ENCODE results near the gene LRRC34.

LRRC34 gene

GRCh38 chr3:169751875-169752274 is 60.8 kb downstream of the LRRC34 start:
- TF ChIP-seq ZC3H10 (CRISPR knock-in tag; IDR thresholded peaks at IDR 0.05) (no peak), TOX (CRISPR knock-in tag; IDR thresholded peaks at IDR 0.05; ENCODE audit: borderline replicate concordance) (no peak), OSR1 (CRISPR knock-in tag; IDR thresholded peaks at IDR 0.05) (no peak), GLIS3 (CRISPR knock-in tag; IDR thresholded peaks at IDR 0.05) (no peak), BACH2 (CRISPR knock-in tag; IDR thresholded peaks at IDR 0.05; ENCODE audit: borderline replicate concordance) (no peak), PPARA (CRISPR knock-in tag; IDR thresholded peaks at IDR 0.05; ENCODE audit: borderline replicate concordance) (no peak), TCF4 (CRISPR knock-in tag; IDR thresholded peaks at IDR 0.05; ENCODE audit: borderline replicate concordance) (no peak), CREB5 (CRISPR knock-in tag; IDR thresholded peaks at IDR 0.05; ENCODE audit: low read depth) (no peak), CSDC2 (CRISPR knock-in tag; IDR thresholded peaks at IDR 0.05) (no peak), ZNF8 (CRISPR knock-in tag; IDR thresholded peaks at IDR 0.05) (no peak), PATZ1 (CRISPR knock-in tag; IDR thresholded peaks at IDR 0.05; ENCODE audit: borderline replicate concordance) (no peak), ARNTL (CRISPR knock-in tag; IDR thresholded peaks at IDR 0.05; ENCODE audit: borderline replicate concordance, low read depth) (no peak), ESRRG (CRISPR knock-in tag; IDR thresholded peaks at IDR 0.05) (no peak), ZFP3 (CRISPR knock-in tag; IDR thresholded peaks at IDR 0.05) (no peak), SNAI2 (CRISPR knock-in tag; IDR thresholded peaks at IDR 0.05) (no peak)
- TF ChIP-seq, protein P1, sequence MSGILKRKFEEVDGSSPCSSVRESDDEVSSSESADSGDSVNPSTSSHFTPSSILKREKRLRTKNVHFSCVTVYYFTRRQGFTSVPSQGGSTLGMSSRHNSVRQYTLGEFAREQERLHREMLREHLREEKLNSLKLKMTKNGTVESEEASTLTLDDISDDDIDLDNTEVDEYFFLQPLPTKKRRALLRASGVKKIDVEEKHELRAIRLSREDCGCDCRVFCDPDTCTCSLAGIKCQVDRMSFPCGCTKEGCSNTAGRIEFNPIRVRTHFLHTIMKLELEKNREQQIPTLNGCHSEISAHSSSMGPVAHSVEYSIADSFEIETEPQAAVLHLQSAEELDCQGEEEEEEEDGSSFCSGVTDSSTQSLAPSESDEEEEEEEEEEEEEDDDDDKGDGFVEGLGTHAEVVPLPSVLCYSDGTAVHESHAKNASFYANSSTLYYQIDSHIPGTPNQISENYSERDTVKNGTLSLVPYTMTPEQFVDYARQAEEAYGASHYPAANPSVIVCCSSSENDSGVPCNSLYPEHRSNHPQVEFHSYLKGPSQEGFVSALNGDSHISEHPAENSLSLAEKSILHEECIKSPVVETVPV (CRISPR knock-in tag; IDR thresholded peaks at IDR 0.05) = no peak
- TF ChIP-seq, protein P2, sequence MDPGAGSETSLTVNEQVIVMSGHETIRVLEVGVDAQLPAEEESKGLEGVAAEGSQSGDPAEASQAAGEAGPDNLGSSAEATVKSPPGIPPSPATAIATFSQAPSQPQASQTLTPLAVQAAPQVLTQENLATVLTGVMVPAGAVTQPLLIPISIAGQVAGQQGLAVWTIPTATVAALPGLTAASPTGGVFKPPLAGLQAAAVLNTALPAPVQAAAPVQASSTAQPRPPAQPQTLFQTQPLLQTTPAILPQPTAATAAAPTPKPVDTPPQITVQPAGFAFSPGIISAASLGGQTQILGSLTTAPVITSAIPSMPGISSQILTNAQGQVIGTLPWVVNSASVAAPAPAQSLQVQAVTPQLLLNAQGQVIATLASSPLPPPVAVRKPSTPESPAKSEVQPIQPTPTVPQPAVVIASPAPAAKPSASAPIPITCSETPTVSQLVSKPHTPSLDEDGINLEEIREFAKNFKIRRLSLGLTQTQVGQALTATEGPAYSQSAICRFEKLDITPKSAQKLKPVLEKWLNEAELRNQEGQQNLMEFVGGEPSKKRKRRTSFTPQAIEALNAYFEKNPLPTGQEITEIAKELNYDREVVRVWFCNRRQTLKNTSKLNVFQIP (CRISPR knock-in tag; IDR thresholded peaks at IDR 0.05; ENCODE audit: borderline replicate concordance, low read depth) = no peak
- TF ChIP-seq, protein P3, sequence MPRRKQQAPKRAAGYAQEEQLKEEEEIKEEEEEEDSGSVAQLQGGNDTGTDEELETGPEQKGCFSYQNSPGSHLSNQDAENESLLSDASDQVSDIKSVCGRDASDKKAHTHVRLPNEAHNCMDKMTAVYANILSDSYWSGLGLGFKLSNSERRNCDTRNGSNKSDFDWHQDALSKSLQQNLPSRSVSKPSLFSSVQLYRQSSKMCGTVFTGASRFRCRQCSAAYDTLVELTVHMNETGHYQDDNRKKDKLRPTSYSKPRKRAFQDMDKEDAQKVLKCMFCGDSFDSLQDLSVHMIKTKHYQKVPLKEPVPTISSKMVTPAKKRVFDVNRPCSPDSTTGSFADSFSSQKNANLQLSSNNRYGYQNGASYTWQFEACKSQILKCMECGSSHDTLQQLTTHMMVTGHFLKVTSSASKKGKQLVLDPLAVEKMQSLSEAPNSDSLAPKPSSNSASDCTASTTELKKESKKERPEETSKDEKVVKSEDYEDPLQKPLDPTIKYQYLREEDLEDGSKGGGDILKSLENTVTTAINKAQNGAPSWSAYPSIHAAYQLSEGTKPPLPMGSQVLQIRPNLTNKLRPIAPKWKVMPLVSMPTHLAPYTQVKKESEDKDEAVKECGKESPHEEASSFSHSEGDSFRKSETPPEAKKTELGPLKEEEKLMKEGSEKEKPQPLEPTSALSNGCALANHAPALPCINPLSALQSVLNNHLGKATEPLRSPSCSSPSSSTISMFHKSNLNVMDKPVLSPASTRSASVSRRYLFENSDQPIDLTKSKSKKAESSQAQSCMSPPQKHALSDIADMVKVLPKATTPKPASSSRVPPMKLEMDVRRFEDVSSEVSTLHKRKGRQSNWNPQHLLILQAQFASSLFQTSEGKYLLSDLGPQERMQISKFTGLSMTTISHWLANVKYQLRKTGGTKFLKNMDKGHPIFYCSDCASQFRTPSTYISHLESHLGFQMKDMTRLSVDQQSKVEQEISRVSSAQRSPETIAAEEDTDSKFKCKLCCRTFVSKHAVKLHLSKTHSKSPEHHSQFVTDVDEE (CRISPR knock-in tag; IDR thresholded peaks at IDR 0.05) = no peak
- no peak for ATAC-seq

DNA sequence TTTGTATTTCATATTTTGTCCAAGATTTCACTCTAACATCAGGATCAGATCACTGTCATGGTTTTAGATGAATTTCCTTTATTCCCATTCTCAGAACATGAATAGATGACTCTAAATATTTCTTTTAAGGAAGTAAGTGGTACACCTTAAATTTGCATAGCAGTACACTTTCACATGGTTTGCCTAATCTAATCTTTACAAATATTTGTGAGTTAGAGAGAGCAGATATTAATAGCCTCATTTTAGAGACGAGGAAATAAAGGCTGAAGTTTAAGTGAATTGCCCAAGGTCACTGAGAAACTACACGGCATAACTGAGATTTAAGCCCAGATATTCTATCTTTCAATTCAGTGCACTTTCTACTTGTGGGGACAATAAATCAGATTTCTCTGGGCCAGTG is 62.0 kb downstream of the LRRC34 start:
- ATAC-seq = no peak
- TF ChIP-seq, protein P1 (CRISPR knock-in tag; IDR thresholded peaks at IDR 0.05) = no peak
- TF ChIP-seq ESRRG (CRISPR knock-in tag; IDR thresholded peaks at IDR 0.05) (no peak), TCF4 (CRISPR knock-in tag; IDR thresholded peaks at IDR 0.05; ENCODE audit: borderline replicate concordance) (no peak), ZNF565 (CRISPR knock-in tag; conservative IDR thresholded peaks at IDR 0.05; ENCODE audit: low read depth) (no peak), ZNF70 (CRISPR knock-in tag; IDR thresholded peaks at IDR 0.05) (no peak), GLIS3 (CRISPR knock-in tag; IDR thresholded peaks at IDR 0.05) (no peak), ISL1 (CRISPR knock-in tag; IDR thresholded peaks at IDR 0.05) (no peak), PATZ1 (CRISPR knock-in tag; IDR thresholded peaks at IDR 0.05; ENCODE audit: borderline replicate concordance) (no peak), SNAI2 (CRISPR knock-in tag; IDR thresholded peaks at IDR 0.05) (no peak)
- TF ChIP-seq, protein P2 (CRISPR knock-in tag; IDR thresholded peaks at IDR 0.05; ENCODE audit: borderline replicate concordance, low read depth) = no peak
- TF ChIP-seq, protein P3 (CRISPR knock-in tag; IDR thresholded peaks at IDR 0.05) = no peak

Measured in SK-N-SH treated with all-trans-retinoic acid at 6 μM for 48 hours (cell line).